CD4-positive, alpha-beta memory T cell (primary cell): ENCODE measurements around the gene RFX3. TPM values are rescaled to one million over a fixed set of nuclear protein-coding genes. Genes with fewer than 3 reads are reported as not detected.

ENCODE experiments used
- CTCF ChIA-PET: fragments of 350-600 bp; sonication (Branson Sonifier 250); formaldehyde crosslinking; loops from one replicate; lab custom pipeline; 2021; ENCODE audit warnings: inconsistent platforms; ENCODE audit not compliant: partially characterized antibody; lab: Charles Lee
- POLR2A ChIA-PET: fragments of 350-600 bp; sonication (Branson Sonifier 250); formaldehyde crosslinking; loops from one replicate; lab custom pipeline; 2021; ENCODE audit not compliant: partially characterized antibody; lab: Charles Lee
- DNase-seq, 5 donors: peaks; one replicate each; pipeline versions ENCODE4 v3.0.0 to v3.0.0-alpha.2; 2020 to 2022; ENCODE audit warnings: mixed read lengths in 1 of 5
- H3K27ac ChIP-seq: one replicate; pipeline ENCODE4 v1.7.0; 2013; ENCODE audit warnings: low read depth, low read length
- H3K27me3 ChIP-seq: 2 replicates; pipeline ENCODE4 v1.7.0; 2013; ENCODE audit warnings: mild to moderate bottlenecking, low read length, moderate library complexity; ENCODE audit not compliant: insufficient read depth
- H3K36me3 ChIP-seq: 2 replicates; pipeline ENCODE4 v1.7.0; 2013; ENCODE audit warnings: mild to moderate bottlenecking, low read length, moderate library complexity; ENCODE audit not compliant: insufficient read depth
- H3K4me1 ChIP-seq: 2 replicates; pipeline ENCODE4 v1.7.0; 2013; ENCODE audit warnings: mild to moderate bottlenecking, low read length, moderate library complexity; ENCODE audit not compliant: insufficient read depth
- H3K4me3 ChIP-seq, 2 donors: one replicate each; pipeline ENCODE4 v1.7.0; 2013; ENCODE audit warnings: low read length in 2 of 2, mild to moderate bottlenecking in 1 of 2
- H3K9me3 ChIP-seq, 2 donors: one replicate each; pipeline ENCODE4 v1.7.0; 2013; ENCODE audit warnings: low read length in 2 of 2, control low read depth in 1 of 2; ENCODE audit not compliant: control insufficient read depth in 1 of 2
- H3K27ac Mint-ChIP-seq, 7 donors: one replicate each; pipeline ENCODE4 v1.8.0; 2020 to 2021; ENCODE audit warnings: mixed read lengths in 7 of 7, mild to moderate bottlenecking in 6 of 7, inconsistent platforms in 3 of 7, moderate library complexity in 3 of 7
- H3K27me3 Mint-ChIP-seq, 2 donors: one replicate each; pipeline ENCODE4 v1.8.0; 2020 to 2021; ENCODE audit warnings: mixed read lengths in 2 of 2
- H3K36me3 Mint-ChIP-seq, 2 donors: one replicate each; pipeline ENCODE4 v1.8.0; 2020 to 2021; ENCODE audit warnings: mixed read lengths in 2 of 2, inconsistent platforms in 1 of 2, mild to moderate bottlenecking in 1 of 2
- H3K4me1 Mint-ChIP-seq, 4 donors: one replicate each; pipeline ENCODE4 v1.8.0; 2020 to 2021; ENCODE audit warnings: mixed read lengths in 4 of 4, mild to moderate bottlenecking in 1 of 4
- H3K4me3 Mint-ChIP-seq, 8 donors: one replicate each; pipeline ENCODE4 v1.8.0; 2020 to 2021; ENCODE audit warnings: mixed read lengths in 8 of 8, mild to moderate bottlenecking in 7 of 8, moderate library complexity in 6 of 8, inconsistent platforms in 3 of 8
- H3K9me3 Mint-ChIP-seq, 8 donors: one replicate each; pipeline ENCODE4 v1.8.0; 2020 to 2021; ENCODE audit warnings: mixed read lengths in 8 of 8, mild to moderate bottlenecking in 5 of 8, inconsistent platforms in 3 of 8, moderate library complexity in 1 of 8
- intact Hi-C: fragments of 100-400 bp; cut with micrococcal nuclease; formaldehyde crosslinking; loops from one replicate; pipeline ENCODE4 v1.15.1; 2023
- polyA plus RNA-seq, 2 donors: library from polyadenylated mRNA; unstranded; fragments of 300-500 nt; fragmentation: Illumina TruSeq; gene quantifications; one replicate each; pipeline ENCODE4 v1.2.3, GENCODE V29; 2021
- total RNA-seq, 2 experiments: library from RNA; stranded (reverse); gene quantifications; one replicate each; pipeline ENCODE4 v1.2.3, GENCODE V29; 2021

Gene RFX3
- total and polyA plus RNA-seq, 4 experiments from 2014 or later: 3.0 to 30.8 (median 16.5) TPM

DNA sequence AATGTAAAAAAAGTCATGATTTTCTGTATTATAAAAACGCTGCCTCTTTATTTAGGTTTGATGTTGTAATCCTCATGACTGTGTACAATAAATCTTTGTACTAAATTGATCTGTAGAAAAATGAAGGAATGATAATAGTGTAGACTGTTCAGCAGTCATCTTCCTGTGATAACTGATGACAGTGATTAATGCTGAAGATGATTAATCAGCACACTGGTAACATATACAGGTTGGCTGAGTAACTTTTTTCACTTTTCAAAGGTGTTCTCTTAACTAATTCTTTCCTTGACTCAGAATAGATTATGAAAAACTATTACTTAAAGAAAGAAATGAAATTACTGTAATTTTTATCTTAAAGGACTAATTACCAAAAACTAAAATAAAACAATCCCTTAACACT lies 122.5 kb downstream of the RFX3 start:
- peak overlapping the region in 1 of 7 donors; percentile 2 for H3K27ac Mint-ChIP-seq
- Histone ChIP-seq H3K4me3 (no peak overlapping the region), H3K9me3 (no peaks in the 10 kb centered on the region), H3K4me1 (peaks cover 3% of the 10 kb centered on the region), H3K36me3 (no peaks in the 10 kb centered on the region), H3K27me3 (no peaks in the 10 kb centered on the region), H3K27ac (no peak overlapping the region)
- peaks cover 0 to 3% of the 10 kb centered on the region in 2 donors for H3K36me3 Mint-ChIP-seq
- H3K4me3 Mint-ChIP-seq: no peak overlapping the region
- H3K27me3 Mint-ChIP-seq: no peaks in the 10 kb centered on the region
- H3K9me3 Mint-ChIP-seq: no peaks in the 10 kb centered on the region
- DNase-seq: no peak
- POLR2A ChIA-PET: no interaction called here
- H3K4me1 Mint-ChIP-seq: peaks cover 6 to 20% (median 15%) of the 10 kb centered on the region in 4 donors
- intact Hi-C loops: no loop called here
- CTCF ChIA-PET: no interaction called here

DNA sequence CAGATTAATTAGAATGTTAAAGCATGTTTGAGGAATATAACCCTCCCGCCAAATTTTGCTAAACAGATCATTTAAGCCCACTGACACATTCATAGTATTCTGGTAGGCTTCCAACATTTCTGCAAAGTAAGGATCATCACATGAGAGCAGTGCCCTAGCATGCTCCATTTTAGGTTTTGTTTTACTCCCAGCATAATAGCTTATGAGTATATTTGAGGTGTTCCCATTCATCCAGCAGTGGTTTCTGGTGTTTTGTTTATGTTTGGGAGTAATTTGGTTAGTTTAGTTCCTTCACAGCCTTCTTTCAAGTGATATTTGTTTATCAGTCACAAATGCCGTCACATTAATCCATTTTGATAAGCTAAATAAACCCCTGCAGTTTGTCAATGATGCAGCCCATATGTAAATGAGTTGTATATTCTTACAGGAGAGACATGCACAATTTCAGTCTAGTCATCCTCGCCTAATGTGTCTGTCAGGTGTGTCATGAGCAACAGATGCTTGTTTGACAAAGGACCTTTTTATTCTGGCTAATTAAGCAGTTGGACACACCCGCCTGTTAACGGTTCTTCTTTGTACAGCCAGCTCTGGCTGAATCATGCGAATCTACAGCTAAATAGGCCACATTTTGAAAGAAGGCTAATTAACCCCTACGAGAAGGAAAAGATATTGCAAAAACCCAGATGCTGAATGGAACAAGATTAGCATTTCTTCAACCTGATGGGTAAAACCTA lies 124.4 kb downstream of the RFX3 start:
- POLR2A ChIA-PET: no interaction called here
- Histone ChIP-seq H3K9me3 (no peaks in the 10 kb centered on the region), H3K27me3 (no peaks in the 10 kb centered on the region), H3K4me3 (no peak overlapping the region), H3K36me3 (no peaks in the 10 kb centered on the region), H3K4me1 (peaks cover 17% of the 10 kb centered on the region), H3K27ac (no peak overlapping the region)
- peaks cover 5 to 8% of the 10 kb centered on the region in 2 donors for H3K36me3 Mint-ChIP-seq
- peak overlapping the region in 1 of 7 donors; percentile 14 for H3K27ac Mint-ChIP-seq
- DNase-seq: no peak
- peaks cover 15 to 39% (median 26%) of the 10 kb centered on the region in 4 donors for H3K4me1 Mint-ChIP-seq
- no peak overlapping the region for H3K4me3 Mint-ChIP-seq
- H3K27me3 Mint-ChIP-seq: no peaks in the 10 kb centered on the region
- intact Hi-C loops: no loop called here
- H3K9me3 Mint-ChIP-seq: no peaks in the 10 kb centered on the region
- CTCF ChIA-PET: interaction anchor here (0.5 to 0.9 kb wide), 2 partner anchors 17 to 354 kb away, joined by 3 read pairs; no protein-coding TSS in a partner anchor

GRCh38 chr9:3398232-3398648 lies 127.6 kb downstream of the RFX3 start:
- Mint-ChIP-seq H3K27me3 (no peaks in the 10 kb centered on the region), H3K36me3 (peaks cover 22 to 26% of the 10 kb centered on the region in 2 donors), H3K4me1 (peaks cover 13 to 41% (median 24%) of the 10 kb centered on the region in 4 donors), H3K9me3 (no peaks in the 10 kb centered on the region), H3K4me3 (peak overlapping the region; percentile 29 to 80 (median 72)), H3K27ac (peak overlapping the region in 6 of 7 donors; percentile 59 to 90 (median 76))
- ChIA-PET POLR2A (interaction anchor here (1.3 kb wide), 1 partner anchor 14 kb away, joined by 3 read pairs; no protein-coding TSS in a partner anchor), CTCF (interaction anchor here (0.7 kb wide), 1 partner anchor 399 kb away, joined by 3 read pairs; no protein-coding TSS in a partner anchor)
- H3K27ac ChIP-seq: no peak overlapping the region
- DNase-seq: peak in 4 of 5 donors; percentile 25 to 39 (median 28)
- peaks cover 17% of the 10 kb centered on the region for H3K4me1 ChIP-seq
- intact Hi-C loops: loop anchor here (5.0 kb wide), 1 partner anchor 129 kb away; the partner anchor contains the start of gene RFX3
- H3K36me3 ChIP-seq: no peaks in the 10 kb centered on the region
- no peak overlapping the region for H3K4me3 ChIP-seq
- no peaks in the 10 kb centered on the region for H3K9me3 ChIP-seq
- no peaks in the 10 kb centered on the region for H3K27me3 ChIP-seq

DNA sequence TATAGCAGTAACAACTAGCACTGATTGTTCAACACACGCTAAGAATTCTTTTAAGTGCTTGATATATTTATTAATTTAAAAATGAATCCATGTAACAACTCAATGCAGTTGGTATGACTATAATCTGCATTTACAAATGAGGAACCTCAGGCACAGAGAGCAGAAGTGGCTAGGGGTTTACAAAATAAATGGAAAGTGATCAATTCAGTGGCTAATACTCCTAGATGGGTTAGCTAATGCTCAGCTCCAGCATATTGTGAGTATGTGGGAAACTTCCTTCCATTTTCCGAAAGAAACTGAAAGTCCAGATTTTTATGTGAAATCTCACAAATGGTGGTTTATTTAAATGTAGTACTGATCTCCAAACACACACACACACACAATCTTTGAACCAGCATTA lies 128.0 kb downstream of the RFX3 start:
- Histone ChIP-seq H3K9me3 (no peaks in the 10 kb centered on the region), H3K27ac (no peak overlapping the region), H3K4me1 (peaks cover 17% of the 10 kb centered on the region), H3K4me3 (no peak overlapping the region), H3K27me3 (no peaks in the 10 kb centered on the region), H3K36me3 (no peaks in the 10 kb centered on the region)
- Mint-ChIP-seq H3K27ac (peak overlapping the region in 6 of 7 donors; percentile 59 to 90 (median 76)), H3K4me3 (peak overlapping the region; percentile 29 to 80 (median 72)), H3K27me3 (no peaks in the 10 kb centered on the region), H3K36me3 (peaks cover 22 to 26% of the 10 kb centered on the region in 2 donors), H3K9me3 (no peaks in the 10 kb centered on the region), H3K4me1 (peaks cover 13 to 41% (median 24%) of the 10 kb centered on the region in 4 donors)
- intact Hi-C loops: loop anchor here (5.0 kb wide), 1 partner anchor 130 kb away; the partner anchor contains the start of gene RFX3
- CTCF ChIA-PET: no interaction called here
- no peak for DNase-seq
- POLR2A ChIA-PET: no interaction called here

- Mint-ChIP-seq H3K4me1 (peaks cover 12 to 22% (median 15%) of the 10 kb centered on the region in 4 donors), H3K9me3 (peaks cover 0 to 8% (median 0%) of the 10 kb centered on the region in 8 donors), H3K27ac (no peak overlapping the region), H3K27me3 (no peaks in the 10 kb centered on the region), H3K4me3 (no peak overlapping the region), H3K36me3 (peaks cover 56 to 76% of the 10 kb centered on the region in 2 donors)
- Histone ChIP-seq H3K4me3 (no peak overlapping the region), H3K4me1 (peaks cover 4% of the 10 kb centered on the region), H3K36me3 (peaks cover 5% of the 10 kb centered on the region), H3K27me3 (no peaks in the 10 kb centered on the region), H3K9me3 (no peaks in the 10 kb centered on the region), H3K27ac (no peak overlapping the region)
- ChIA-PET POLR2A (no interaction called here), CTCF (no interaction called here)
- DNase-seq: no peak
- intact Hi-C loops: no loop called here
These were observed 134.4 kb downstream of the RFX3 start for GRCh38 chr9:3391414-3391813.

- CTCF ChIA-PET: no interaction called here
- no peak overlapping the region for H3K4me3 ChIP-seq
- H3K9me3 ChIP-seq: no peaks in the 10 kb centered on the region
- H3K4me1 Mint-ChIP-seq: peaks cover 15 to 26% (median 23%) of the 10 kb centered on the region in 4 donors
- no peak overlapping the region for H3K27ac Mint-ChIP-seq
- no peak overlapping the region for H3K27ac ChIP-seq
- no peaks in the 10 kb centered on the region for H3K27me3 ChIP-seq
- peaks cover 45 to 62% of the 10 kb centered on the region in 2 donors for H3K36me3 Mint-ChIP-seq
- H3K4me3 Mint-ChIP-seq: no peak overlapping the region
- H3K27me3 Mint-ChIP-seq: no peaks in the 10 kb centered on the region
- no peak for DNase-seq
- POLR2A ChIA-PET: no interaction called here
- H3K9me3 Mint-ChIP-seq: peaks cover 0 to 8% (median 2%) of the 10 kb centered on the region in 8 donors
- intact Hi-C loops: no loop called here
- H3K36me3 ChIP-seq: peaks cover 5% of the 10 kb centered on the region
- H3K4me1 ChIP-seq: peaks cover 6% of the 10 kb centered on the region
These were observed 139.0 kb downstream of the RFX3 start for GRCh38 chr9:3386753-3387152.

DNA sequence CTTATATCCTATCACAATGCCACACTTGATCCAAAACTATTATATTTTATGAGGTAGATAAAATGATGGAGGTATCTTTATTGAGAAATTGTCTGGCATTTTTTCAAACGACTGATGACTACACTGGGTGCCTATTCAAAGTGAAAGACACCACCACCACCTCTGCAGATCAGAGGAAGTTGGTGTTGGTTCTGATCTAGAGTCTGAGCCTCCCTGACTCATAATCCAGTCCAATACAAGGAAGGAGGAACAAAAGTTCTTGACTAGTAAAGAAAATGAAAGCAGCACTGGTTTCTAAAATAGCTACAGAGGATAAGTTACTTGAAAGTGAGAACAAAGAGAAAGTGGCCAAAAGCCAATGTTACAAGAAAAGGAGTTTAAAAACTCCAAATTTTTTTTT lies 139.9 kb downstream of the RFX3 start:
- CTCF ChIA-PET: no interaction called here
- Mint-ChIP-seq H3K4me3 (peak overlapping the region in 4 of 8 donors; percentile 18 to 42 (median 29)), H3K27ac (no peak overlapping the region), H3K27me3 (no peaks in the 10 kb centered on the region), H3K4me1 (peaks cover 15 to 26% (median 22%) of the 10 kb centered on the region in 4 donors), H3K36me3 (peaks cover 37 to 53% of the 10 kb centered on the region in 2 donors), H3K9me3 (peaks cover 0 to 8% (median 2%) of the 10 kb centered on the region in 8 donors)
- intact Hi-C loops: no loop called here
- Histone ChIP-seq H3K27me3 (no peaks in the 10 kb centered on the region), H3K4me1 (peaks cover 6% of the 10 kb centered on the region), H3K36me3 (peaks cover 5% of the 10 kb centered on the region), H3K9me3 (no peaks in the 10 kb centered on the region), H3K27ac (no peak overlapping the region), H3K4me3 (no peak overlapping the region)
- POLR2A ChIA-PET: no interaction called here
- DNase-seq: no peak
